OCI-LY7 (cell line): ENCODE data around the gene DSCAM.

Source experiments
- EZH2phosphoT487 ChIP-seq: fragments of 200-600 bp; sonication (generic); IDR thresholded peaks from 2 replicates; pipeline ENCODE4 v1.6.1; 2018; ENCODE audit warnings: low read depth, borderline replicate concordance, mild to moderate bottlenecking, mixed run types, antibody characterized with exemption, low read length, moderate library complexity, mixed read lengths
- TF ChIP-seq, protein P1 (sequence below): fragments of 200-600 bp; sonication (generic); conservative IDR thresholded peaks from 2 replicates; pipeline ENCODE4 v1.5.1; 2014; ENCODE audit warnings: mild to moderate bottlenecking, antibody characterized with exemption, low read length, moderate library complexity, mixed read lengths

DNA sequence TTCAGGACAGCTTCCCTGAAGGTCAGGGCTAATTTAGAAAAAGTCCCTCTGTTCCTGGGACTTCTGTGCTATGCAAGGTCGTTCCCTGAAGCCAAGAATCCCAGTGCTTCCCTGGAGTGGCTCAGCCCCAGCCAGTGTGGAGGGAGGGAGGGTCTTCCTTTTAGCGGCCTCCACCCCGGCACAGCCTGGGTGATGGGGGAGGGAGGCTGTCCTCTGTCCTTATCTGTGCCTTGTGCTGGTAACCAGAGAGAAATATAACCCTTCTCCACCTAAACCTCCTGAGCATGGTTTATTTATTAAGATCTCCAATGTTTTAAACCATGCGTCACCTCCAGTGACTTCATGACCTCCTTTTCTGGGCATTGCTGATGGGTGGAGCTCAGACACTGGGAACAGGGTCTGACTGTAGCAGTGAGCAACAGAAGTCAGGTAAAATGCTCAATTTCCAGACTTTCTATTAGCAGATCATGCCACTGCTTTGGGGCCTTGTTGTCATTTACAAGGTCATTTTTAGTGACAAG, 157.1 kb downstream of the DSCAM start:
- TF ChIP-seq, protein P1, sequence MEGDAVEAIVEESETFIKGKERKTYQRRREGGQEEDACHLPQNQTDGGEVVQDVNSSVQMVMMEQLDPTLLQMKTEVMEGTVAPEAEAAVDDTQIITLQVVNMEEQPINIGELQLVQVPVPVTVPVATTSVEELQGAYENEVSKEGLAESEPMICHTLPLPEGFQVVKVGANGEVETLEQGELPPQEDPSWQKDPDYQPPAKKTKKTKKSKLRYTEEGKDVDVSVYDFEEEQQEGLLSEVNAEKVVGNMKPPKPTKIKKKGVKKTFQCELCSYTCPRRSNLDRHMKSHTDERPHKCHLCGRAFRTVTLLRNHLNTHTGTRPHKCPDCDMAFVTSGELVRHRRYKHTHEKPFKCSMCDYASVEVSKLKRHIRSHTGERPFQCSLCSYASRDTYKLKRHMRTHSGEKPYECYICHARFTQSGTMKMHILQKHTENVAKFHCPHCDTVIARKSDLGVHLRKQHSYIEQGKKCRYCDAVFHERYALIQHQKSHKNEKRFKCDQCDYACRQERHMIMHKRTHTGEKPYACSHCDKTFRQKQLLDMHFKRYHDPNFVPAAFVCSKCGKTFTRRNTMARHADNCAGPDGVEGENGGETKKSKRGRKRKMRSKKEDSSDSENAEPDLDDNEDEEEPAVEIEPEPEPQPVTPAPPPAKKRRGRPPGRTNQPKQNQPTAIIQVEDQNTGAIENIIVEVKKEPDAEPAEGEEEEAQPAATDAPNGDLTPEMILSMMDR: no peak
- TF ChIP-seq EZH2phosphoT487: no peak
